HFFc6 (cell line): ENCODE measurements around the gene USP35. TPM values are rescaled to one million over a fixed set of nuclear protein-coding genes. Genes with fewer than 3 reads are reported as not detected.

Experiments
- DNase-seq: peaks from one replicate; pipeline ENCODE4 v3.0.0-alpha.2; 2018
- H3K27ac Mint-ChIP-seq: 2 replicates; pipeline ENCODE4 v1.8.0; 2020; ENCODE audit warnings: mild to moderate bottlenecking, mixed read lengths
- H3K27me3 Mint-ChIP-seq: 2 replicates; pipeline ENCODE4 v1.8.0; 2021; ENCODE audit warnings: mild to moderate bottlenecking, moderate library complexity, mixed read lengths; ENCODE audit not compliant: insufficient read depth
- H3K36me3 Mint-ChIP-seq: 2 replicates; pipeline ENCODE4 v1.8.0; 2021; ENCODE audit warnings: low read depth, mixed read lengths
- H3K4me1 Mint-ChIP-seq: 2 replicates; pipeline ENCODE4 v1.8.0; 2020; ENCODE audit warnings: low read depth, mixed read lengths
- H3K4me3 Mint-ChIP-seq: 2 replicates; pipeline ENCODE4 v1.8.0; 2020; ENCODE audit warnings: mild to moderate bottlenecking, moderate library complexity, mixed read lengths
- H3K9me3 Mint-ChIP-seq: 2 replicates; pipeline ENCODE4 v1.8.0; 2020; ENCODE audit warnings: mild to moderate bottlenecking, mixed read lengths
- CTCF ChIP-seq: fragments of 200-600 bp; sonication (generic); IDR thresholded peaks from 2 replicates; pipeline ENCODE4 v1.5.0; 2021; ENCODE audit warnings: antibody characterized with exemption, mild to moderate bottlenecking
- total RNA-seq, 6 experiments: library from RNA; stranded (reverse); fragmentation: NEBNext Ultra II Directional; extraction: Animal tissue kit (Norgen Biotek cat#: 25700); gene quantifications; 2 replicates in 1 of 6; 3 replicates in 5 of 6; pipeline ENCODE4 v1.2.3, GENCODE V29; 2021

USP35 gene
- total RNA-seq, 6 experiments from 2014 or later: 8.5 to 10.6 (median 9.0) TPM

- H3K9me3 Mint-ChIP-seq: no peaks in the 10 kb centered on the region
- no peak overlapping the region for H3K4me3 Mint-ChIP-seq
- 0 out of 2 replicates have a peak, but pooled peaks cover 2% of the 10 kb centered on the region for H3K27me3 Mint-ChIP-seq
- H3K4me1 Mint-ChIP-seq: peaks cover 24% of the 10 kb centered on the region
- no peak for DNase-seq
- 0 out of 2 replicates have a peak overlapping the region, but pooled peaks have one; percentile 38 for H3K27ac Mint-ChIP-seq
- no peak for TF ChIP-seq CTCF
- peaks cover 27% of the 10 kb centered on the region for H3K36me3 Mint-ChIP-seq
Observed at GRCh38 chr11:78209478-78209877, 20.8 kb downstream of the USP35 start.

GRCh38 chr11:78210000-78210608, 21.4 kb downstream of the USP35 start:
- no peak overlapping the region for H3K4me3 Mint-ChIP-seq
- H3K27me3 Mint-ChIP-seq: 0 out of 2 replicates have a peak, but pooled peaks cover 2% of the 10 kb centered on the region
- H3K4me1 Mint-ChIP-seq: peaks cover 24% of the 10 kb centered on the region
- no peak for DNase-seq
- TF ChIP-seq CTCF: no peak
- H3K27ac Mint-ChIP-seq: 0 out of 2 replicates have a peak overlapping the region, but pooled peaks have one; percentile 38
- H3K9me3 Mint-ChIP-seq: no peaks in the 10 kb centered on the region
- peaks cover 29% of the 10 kb centered on the region for H3K36me3 Mint-ChIP-seq

- H3K36me3 Mint-ChIP-seq: peaks cover 34% of the 10 kb centered on the region
- 0 out of 2 replicates have a peak, but pooled peaks cover 2% of the 10 kb centered on the region for H3K27me3 Mint-ChIP-seq
- H3K4me3 Mint-ChIP-seq: no peak overlapping the region
- no peak overlapping the region for H3K27ac Mint-ChIP-seq
- H3K4me1 Mint-ChIP-seq: peaks cover 25% of the 10 kb centered on the region
- no peaks in the 10 kb centered on the region for H3K9me3 Mint-ChIP-seq
- no peak for TF ChIP-seq CTCF
- no peak for DNase-seq
Observed at GRCh38 chr11:78211565-78211964, 22.8 kb downstream of the USP35 start.

GRCh38 chr11:78212586-78213371, 24.1 kb downstream of the USP35 start:
- DNase-seq: peak; percentile 60
- no peak overlapping the region for H3K27ac Mint-ChIP-seq
- H3K27me3 Mint-ChIP-seq: 0 out of 2 replicates have a peak, but pooled peaks cover 2% of the 10 kb centered on the region
- H3K4me3 Mint-ChIP-seq: no peak overlapping the region
- no peaks in the 10 kb centered on the region for H3K9me3 Mint-ChIP-seq
- peaks cover 40% of the 10 kb centered on the region for H3K36me3 Mint-ChIP-seq
- TF ChIP-seq CTCF: no peak
- peaks cover 30% of the 10 kb centered on the region for H3K4me1 Mint-ChIP-seq

- H3K36me3 Mint-ChIP-seq: peaks cover 43% of the 10 kb centered on the region
- no peaks in the 10 kb centered on the region for H3K27me3 Mint-ChIP-seq
- H3K27ac Mint-ChIP-seq: no peak overlapping the region
- no peak for TF ChIP-seq CTCF
- no peak overlapping the region for H3K4me3 Mint-ChIP-seq
- no peaks in the 10 kb centered on the region for H3K9me3 Mint-ChIP-seq
- peaks cover 22% of the 10 kb centered on the region for H3K4me1 Mint-ChIP-seq
- no peak for DNase-seq
Observed at GRCh38 chr11:78213526-78214330, 25.0 kb downstream of the USP35 start.
